ENCODE data around the gene CLMP.
"Not testable (repeated sequence)": the region's sequence is repeated elsewhere in the genome, so short reads cannot be mapped to it uniquely, and the experiment has no call there.

The CLMP gene

DNA sequence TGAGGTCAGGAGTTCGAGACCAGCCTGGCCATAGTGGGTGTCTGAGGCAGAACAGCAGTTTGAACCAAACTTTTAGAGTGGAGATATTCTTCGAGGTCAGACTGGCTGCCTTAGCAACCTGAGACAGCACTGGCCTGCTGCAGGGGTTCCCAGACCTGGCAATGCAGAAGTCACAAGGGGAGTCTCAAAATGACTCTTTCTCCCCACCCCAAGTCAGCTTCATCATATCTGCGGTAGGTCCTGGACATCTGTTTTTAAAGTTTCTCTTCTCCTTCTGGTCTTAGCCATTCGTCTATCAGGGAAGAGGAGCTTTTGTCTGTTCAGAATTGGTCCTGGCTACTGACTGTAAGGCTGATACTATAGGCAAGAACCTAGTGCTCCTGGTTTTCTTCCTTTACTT lies 14.5 kb upstream of the CLMP start:
- H3K4me1 Mint-ChIP-seq (ENCODE audit: low read depth), result no peaks in the 10 kb centered on the region
- no peak overlapping the region for H3K27ac Mint-ChIP-seq
- H3K4me3 Mint-ChIP-seq, result no peak overlapping the region
- H3K36me3 Mint-ChIP-seq (ENCODE audit: low read depth), result no peaks in the 10 kb centered on the region
- H3K9me3 Mint-ChIP-seq, result no peaks in the 10 kb centered on the region
- intact Hi-C loops (cut with micrococcal nuclease), result no loop called here
- peaks cover 32% of the 10 kb centered on the region for H3K27me3 Mint-ChIP-seq

GRCh38 chr11:123206791-123207434 lies 11.9 kb upstream of the CLMP start:
- Mint-ChIP-seq H3K9me3 (no peaks in the 10 kb centered on the region), H3K27ac (no peak overlapping the region), H3K36me3 (ENCODE audit: low read depth) (no peaks in the 10 kb centered on the region), H3K4me1 (ENCODE audit: low read depth) (no peaks in the 10 kb centered on the region), H3K27me3 (peaks cover 31% of the 10 kb centered on the region), H3K4me3 (no peak overlapping the region)
- intact Hi-C loops (cut with micrococcal nuclease), result no loop called here

DNA sequence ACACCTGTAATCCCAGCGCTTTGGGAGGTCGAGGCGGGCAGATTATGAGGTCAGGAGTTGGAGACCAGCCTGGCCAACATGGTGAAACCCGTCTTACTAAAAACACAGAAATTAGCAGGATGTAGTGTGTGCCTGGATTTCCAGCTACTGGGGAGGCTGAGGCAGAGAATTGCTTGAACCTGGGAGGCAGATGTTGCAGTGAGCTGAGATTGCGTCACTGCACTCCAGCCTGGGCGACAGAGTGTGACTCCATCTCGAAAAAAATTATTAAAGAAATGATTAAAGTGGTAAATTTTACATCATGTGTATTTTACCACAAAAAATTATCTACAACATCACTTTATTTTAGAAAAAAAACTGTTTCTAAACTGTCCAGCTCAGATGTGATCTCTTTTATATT lies 11.0 kb upstream of the CLMP start:
- H3K27ac Mint-ChIP-seq; H3K36me3 Mint-ChIP-seq (ENCODE audit: low read depth); H3K4me3 Mint-ChIP-seq; H3K4me1 Mint-ChIP-seq (ENCODE audit: low read depth); H3K9me3 Mint-ChIP-seq; intact Hi-C loops (cut with micrococcal nuclease): not testable (repeated sequence)
- peaks cover 28% of the 10 kb centered on the region for H3K27me3 Mint-ChIP-seq

DNA sequence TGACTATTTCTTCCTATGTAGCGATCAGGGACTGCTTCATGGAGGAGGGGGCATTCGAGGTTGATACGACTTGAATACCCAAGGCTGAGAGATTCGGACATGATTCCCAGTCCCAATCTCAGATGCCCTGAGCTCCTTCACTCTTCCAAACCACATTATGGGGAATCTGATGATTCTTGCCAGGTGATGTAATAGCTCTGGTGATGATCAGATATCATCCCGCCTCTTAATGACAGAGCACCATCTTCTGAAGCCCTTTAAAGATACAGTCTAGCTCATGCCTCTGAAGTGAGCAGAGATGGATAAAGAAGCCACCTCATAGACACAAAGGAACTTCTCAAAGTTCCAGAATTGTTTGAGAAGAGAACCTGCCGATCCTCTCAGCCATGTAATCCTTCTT lies 8.9 kb upstream of the CLMP start:
- H3K9me3 Mint-ChIP-seq, result no peaks in the 10 kb centered on the region
- H3K4me1 Mint-ChIP-seq (ENCODE audit: low read depth), result no peaks in the 10 kb centered on the region
- H3K4me3 Mint-ChIP-seq, result no peak overlapping the region
- peaks cover 35% of the 10 kb centered on the region for H3K27me3 Mint-ChIP-seq
- H3K27ac Mint-ChIP-seq, result no peak overlapping the region
- intact Hi-C loops (cut with micrococcal nuclease), result no loop called here
- H3K36me3 Mint-ChIP-seq (ENCODE audit: low read depth), result no peaks in the 10 kb centered on the region

DNA sequence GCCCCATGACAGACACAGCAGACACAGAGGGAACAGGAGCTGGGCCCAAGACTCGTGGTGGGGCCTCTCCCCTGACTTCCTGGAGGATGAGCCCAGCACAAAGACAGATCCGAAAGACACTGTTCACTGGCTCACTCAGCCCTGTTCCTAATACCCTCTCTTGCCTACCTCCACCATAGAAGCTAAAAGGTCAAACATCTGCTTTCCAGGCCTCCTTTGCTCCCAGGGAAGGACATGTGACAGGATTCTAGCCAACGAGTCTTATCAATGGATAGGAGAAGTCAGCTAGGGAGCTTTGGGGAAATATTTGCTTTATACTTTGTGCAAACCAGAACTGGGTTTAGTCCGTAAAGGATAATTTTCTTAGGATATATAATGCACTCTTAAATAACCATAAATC lies 8.4 kb upstream of the CLMP start:
- H3K9me3 Mint-ChIP-seq, result no peaks in the 10 kb centered on the region
- no peak overlapping the region for H3K27ac Mint-ChIP-seq
- H3K4me1 Mint-ChIP-seq (ENCODE audit: low read depth), result no peaks in the 10 kb centered on the region
- H3K36me3 Mint-ChIP-seq (ENCODE audit: low read depth), result no peaks in the 10 kb centered on the region
- no peak overlapping the region for H3K4me3 Mint-ChIP-seq
- intact Hi-C loops (cut with micrococcal nuclease), result no loop called here
- H3K27me3 Mint-ChIP-seq, result peaks cover 38% of the 10 kb centered on the region

DNA sequence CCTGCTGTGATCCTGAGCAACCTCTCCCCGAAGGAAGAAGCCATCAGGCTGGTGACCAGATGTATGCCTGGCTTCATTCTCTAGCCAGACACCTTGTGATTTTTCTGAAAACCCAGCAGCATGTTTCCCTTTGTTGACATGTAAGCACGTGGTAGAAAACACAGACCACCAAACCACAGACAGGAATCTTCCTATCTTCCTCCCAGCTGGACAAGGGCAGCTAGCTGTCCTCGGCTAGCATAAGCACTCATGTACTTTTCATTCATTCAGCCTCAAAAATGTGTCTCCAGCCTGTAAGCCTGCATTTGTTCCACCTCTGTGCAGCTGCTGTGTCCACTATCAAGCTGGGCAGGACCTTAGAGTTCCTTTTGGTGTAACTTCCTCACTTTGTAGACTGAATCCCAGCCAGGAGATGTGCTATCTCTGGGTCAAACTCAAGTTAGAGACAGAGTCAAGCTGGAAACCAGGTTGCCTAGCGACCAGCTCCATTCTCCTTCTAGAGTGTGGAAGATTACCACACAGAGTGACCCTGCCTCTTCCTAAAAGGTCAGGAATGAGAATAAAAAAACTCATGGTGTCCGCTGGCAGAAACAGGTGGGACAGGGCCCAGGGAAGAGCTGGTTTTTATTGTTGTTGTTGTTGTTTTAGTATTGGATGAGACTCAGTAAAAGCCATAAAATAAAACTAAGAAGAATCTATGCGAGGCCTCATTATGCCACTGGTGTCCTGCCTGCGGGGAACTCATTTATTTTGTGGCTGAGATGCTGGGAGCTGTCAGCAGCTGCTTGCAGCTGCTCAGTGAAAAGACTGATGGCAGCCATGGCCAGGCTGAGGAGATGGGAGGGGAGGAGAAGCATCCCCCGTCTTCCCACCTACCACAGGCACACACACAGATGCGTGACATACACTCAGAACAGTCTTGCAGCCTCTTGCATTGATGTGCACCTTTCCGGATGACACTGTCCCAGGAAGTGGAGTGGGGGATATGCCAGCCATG lies 7.4 kb upstream of the CLMP start:
- H3K27me3 Mint-ChIP-seq, result peaks cover 45% of the 10 kb centered on the region
- H3K9me3 Mint-ChIP-seq, result no peaks in the 10 kb centered on the region

DNA sequence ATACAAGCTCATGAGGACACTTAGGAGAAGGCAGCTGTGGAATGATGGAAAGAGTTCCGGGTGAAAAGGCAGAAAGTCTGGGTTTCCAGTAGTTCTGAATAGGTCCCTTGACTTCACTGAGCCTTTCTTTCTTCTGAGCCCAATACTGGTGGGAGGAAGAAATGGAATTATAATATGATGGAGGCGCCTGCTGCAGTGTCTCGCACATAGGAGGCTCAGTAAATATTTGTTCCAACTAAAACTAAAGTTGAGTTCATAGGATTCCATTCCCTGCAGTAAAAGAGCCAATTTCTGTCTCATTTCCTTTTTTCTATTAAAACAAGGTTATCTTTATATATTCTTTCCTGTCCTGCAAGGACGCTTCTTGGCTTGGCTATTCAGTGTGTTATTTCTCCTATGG lies 5.2 kb upstream of the CLMP start:
- Mint-ChIP-seq H3K36me3 (ENCODE audit: low read depth) (no peaks in the 10 kb centered on the region), H3K4me1 (ENCODE audit: low read depth) (peaks cover 5% of the 10 kb centered on the region), H3K9me3 (no peaks in the 10 kb centered on the region), H3K27ac (no peak overlapping the region), H3K4me3 (no peak overlapping the region), H3K27me3 (peaks cover 56% of the 10 kb centered on the region)
- intact Hi-C loops (cut with micrococcal nuclease), result no loop called here

More for the DNA sequence above, 7.4 kb upstream of the CLMP start:
- intact Hi-C loops (cut with micrococcal nuclease), result no loop called here
- Mint-ChIP-seq H3K36me3 (ENCODE audit: low read depth) (no peaks in the 10 kb centered on the region), H3K27ac (no peak overlapping the region), H3K4me3 (no peak overlapping the region), H3K4me1 (ENCODE audit: low read depth) (no peaks in the 10 kb centered on the region)

GRCh38 chr11:123197711-123198110 lies 2.7 kb upstream of the CLMP start:
- peaks cover 6% of the 10 kb centered on the region for H3K4me1 Mint-ChIP-seq (ENCODE audit: low read depth)
- H3K4me3 Mint-ChIP-seq, result no peak overlapping the region
- H3K27ac Mint-ChIP-seq, result no peak overlapping the region
- no peaks in the 10 kb centered on the region for H3K36me3 Mint-ChIP-seq (ENCODE audit: low read depth)
- no peaks in the 10 kb centered on the region for H3K9me3 Mint-ChIP-seq
- intact Hi-C loops (cut with micrococcal nuclease), result no loop called here
- H3K27me3 Mint-ChIP-seq, result peaks cover 74% of the 10 kb centered on the region

GRCh38 chr11:123196060-123196714 lies 1.1 kb upstream of the CLMP start:
- H3K4me3 Mint-ChIP-seq, result no peak overlapping the region

DNA sequence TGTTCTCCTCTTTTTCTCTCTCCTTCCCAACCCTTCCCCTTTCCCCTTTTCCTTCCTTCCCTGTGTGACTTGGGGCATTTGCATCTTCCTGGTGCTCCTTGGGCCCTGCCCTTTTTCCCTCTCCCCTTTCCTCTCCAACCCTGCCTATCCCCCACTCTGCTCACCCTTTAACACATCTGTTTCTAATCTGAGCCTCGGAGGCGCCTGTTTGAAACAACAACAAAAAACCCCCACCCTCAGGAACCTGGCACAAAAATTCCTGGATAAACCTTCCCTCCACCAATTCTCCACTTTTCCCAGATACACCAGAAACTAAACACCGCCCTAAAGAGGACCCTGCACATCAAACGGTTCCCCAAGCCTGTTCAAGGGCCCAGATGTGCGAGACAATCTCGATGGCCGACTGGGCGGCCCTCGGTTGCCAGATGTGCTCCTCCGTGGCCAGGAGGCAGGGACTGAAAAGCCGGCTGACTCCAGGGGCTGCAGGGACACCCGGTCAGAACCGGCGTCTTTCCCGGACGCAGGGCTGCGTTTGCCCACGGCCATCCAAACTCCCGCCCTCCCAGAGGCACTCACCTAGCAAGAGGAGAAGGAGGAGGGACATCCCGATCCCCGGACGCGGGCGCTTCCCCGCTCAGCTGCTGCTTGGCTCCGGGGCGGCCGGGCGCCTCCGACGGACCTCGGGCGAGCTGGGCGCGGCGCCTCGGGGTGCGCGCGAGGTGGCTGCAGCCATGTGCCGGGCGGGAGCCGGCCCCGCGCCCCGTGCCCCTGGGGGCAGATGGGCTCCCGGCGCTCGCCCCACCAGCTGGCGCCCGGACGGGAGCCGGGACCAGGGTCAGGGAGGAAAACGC lies 486 bp downstream of the CLMP start:
- intact Hi-C loops (cut with micrococcal nuclease), result no loop called here
- peaks cover 73% of the 10 kb centered on the region for H3K27me3 Mint-ChIP-seq
- peaks cover 6% of the 10 kb centered on the region for H3K4me1 Mint-ChIP-seq (ENCODE audit: low read depth)
- no peaks in the 10 kb centered on the region for H3K9me3 Mint-ChIP-seq
- no peak overlapping the region for H3K27ac Mint-ChIP-seq
- no peaks in the 10 kb centered on the region for H3K36me3 Mint-ChIP-seq (ENCODE audit: low read depth)
- peak overlapping the region; percentile 55 for H3K4me3 Mint-ChIP-seq

More at GRCh38 chr11:123196060-123196714, 1.1 kb upstream of the CLMP start:
- intact Hi-C loops (cut with micrococcal nuclease), result no loop called here
- Mint-ChIP-seq H3K27ac (no peak overlapping the region), H3K9me3 (no peaks in the 10 kb centered on the region), H3K4me1 (ENCODE audit: low read depth) (peaks cover 6% of the 10 kb centered on the region), H3K27me3 (peaks cover 76% of the 10 kb centered on the region), H3K36me3 (ENCODE audit: low read depth) (no peaks in the 10 kb centered on the region)

DNA sequence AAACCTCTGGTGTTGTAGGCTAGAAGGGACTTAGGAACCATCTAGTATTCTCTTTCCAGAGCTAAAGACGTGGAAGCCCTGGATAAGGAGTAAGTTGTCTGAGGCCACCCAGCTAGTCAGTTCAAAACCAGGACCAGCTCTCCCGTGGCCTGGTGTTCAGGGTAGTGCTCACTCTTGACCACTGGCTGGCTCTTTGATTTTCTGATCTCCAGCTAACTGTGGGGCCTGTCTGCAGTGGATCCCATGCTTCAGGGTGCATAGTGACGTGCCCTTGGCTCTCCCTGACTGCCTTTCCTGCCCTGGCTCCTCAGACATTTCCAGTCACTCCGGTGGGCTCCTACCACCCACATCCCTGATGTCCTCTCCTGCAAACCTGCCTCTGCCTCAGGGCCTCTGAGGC lies 1.3 kb downstream of the CLMP start:
- H3K36me3 Mint-ChIP-seq (ENCODE audit: low read depth), result no peaks in the 10 kb centered on the region
- intact Hi-C loops (cut with micrococcal nuclease), result no loop called here
- no peaks in the 10 kb centered on the region for H3K9me3 Mint-ChIP-seq
- H3K27ac Mint-ChIP-seq, result no peak overlapping the region
- H3K4me1 Mint-ChIP-seq (ENCODE audit: low read depth), result peaks cover 6% of the 10 kb centered on the region
- no peak overlapping the region for H3K4me3 Mint-ChIP-seq
- H3K27me3 Mint-ChIP-seq, result peaks cover 67% of the 10 kb centered on the region

- H3K27ac Mint-ChIP-seq, result no peak overlapping the region
- H3K27me3 Mint-ChIP-seq, result peaks cover 63% of the 10 kb centered on the region
- intact Hi-C loops (cut with micrococcal nuclease), result no loop called here
- H3K9me3 Mint-ChIP-seq, result no peaks in the 10 kb centered on the region
- peaks cover 11% of the 10 kb centered on the region for H3K4me1 Mint-ChIP-seq (ENCODE audit: low read depth)
- H3K36me3 Mint-ChIP-seq (ENCODE audit: low read depth), result no peaks in the 10 kb centered on the region
- no peak overlapping the region for H3K4me3 Mint-ChIP-seq
Observed at GRCh38 chr11:123191939-123192338, 3.1 kb downstream of the CLMP start.

DNA sequence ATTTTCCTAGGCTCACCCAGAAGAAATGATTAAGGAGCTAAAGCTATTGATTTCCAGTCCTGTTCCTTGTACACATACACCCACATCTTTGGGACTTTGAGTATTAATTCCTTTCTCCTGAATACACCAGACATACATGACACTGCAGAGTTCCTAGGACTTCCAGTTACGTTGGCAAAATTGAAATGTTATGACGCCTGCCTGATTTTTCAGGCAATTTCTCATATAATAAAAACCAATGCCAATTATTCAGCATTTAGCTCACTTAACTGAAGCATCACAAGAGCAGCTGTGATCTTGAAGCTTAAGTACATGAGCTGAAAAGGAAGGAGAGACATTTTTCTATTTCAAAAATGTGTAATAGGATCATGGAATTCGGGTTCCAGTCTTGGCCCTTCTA lies 4.5 kb downstream of the CLMP start:
- Mint-ChIP-seq H3K9me3 (no peaks in the 10 kb centered on the region), H3K4me1 (ENCODE audit: low read depth) (peaks cover 8% of the 10 kb centered on the region), H3K36me3 (ENCODE audit: low read depth) (no peaks in the 10 kb centered on the region), H3K27ac (no peak overlapping the region), H3K4me3 (no peak overlapping the region), H3K27me3 (peaks cover 57% of the 10 kb centered on the region)
- intact Hi-C loops (cut with micrococcal nuclease), result no loop called here
